Chondrocyte (in vitro differentiated cells): Measurements from ENCODE around the gene DENND5A. TPM values are rescaled to one million over a fixed set of nuclear protein-coding genes. Genes with fewer than 3 reads are reported as not detected.
A peak's percentile ranks its signal among the peaks of the same experiment; 100 is the strongest.
"Not testable (repeated sequence)": the region's sequence is repeated elsewhere in the genome, so short reads cannot be mapped to it uniquely, and the experiment has no call there.

Experiments used
- DNase-seq: peaks from one replicate; pipeline ENCODE4 v3.0.0; 2021; ENCODE audit warnings: mixed read lengths, low spot score
- H3K27ac Mint-ChIP-seq: one replicate; pipeline ENCODE4 v1.8.0; 2021; ENCODE audit warnings: mild to moderate bottlenecking, moderate library complexity, mixed read lengths; ENCODE audit not compliant: unreplicated experiment
- H3K27me3 Mint-ChIP-seq: 2 replicates; pipeline ENCODE4 v1.8.0; 2021; ENCODE audit warnings: low read depth, mixed read lengths
- H3K36me3 Mint-ChIP-seq: 2 replicates; pipeline ENCODE4 v1.8.0; 2021; ENCODE audit warnings: low read depth, mixed read lengths
- H3K4me1 Mint-ChIP-seq: 2 replicates; pipeline ENCODE4 v1.8.0; 2021; ENCODE audit warnings: low read depth, mild to moderate bottlenecking, mixed read lengths
- H3K4me3 Mint-ChIP-seq: one replicate; pipeline ENCODE4 v1.8.0; 2021; ENCODE audit warnings: mild to moderate bottlenecking, moderate library complexity, mixed read lengths; ENCODE audit not compliant: unreplicated experiment
- H3K9me3 Mint-ChIP-seq: 2 replicates; pipeline ENCODE4 v1.8.0; 2021; ENCODE audit warnings: low read depth, mixed read lengths
- total RNA-seq: library from RNA; stranded (reverse); gene quantifications from 3 replicates; pipeline ENCODE4 v1.2.1, GENCODE V29; 2021
- TF ChIP-seq, protein P1 (sequence below): fragments of 200-600 bp; sonication (generic); IDR thresholded peaks from 2 replicates; pipeline ENCODE4 v1.5.0; 2021; ENCODE audit warnings: antibody characterized with exemption, mild to moderate bottlenecking, moderate library complexity

Gene DENND5A
- total RNA-seq, 1 donor from 2014 or later = 111 TPM

DNA sequence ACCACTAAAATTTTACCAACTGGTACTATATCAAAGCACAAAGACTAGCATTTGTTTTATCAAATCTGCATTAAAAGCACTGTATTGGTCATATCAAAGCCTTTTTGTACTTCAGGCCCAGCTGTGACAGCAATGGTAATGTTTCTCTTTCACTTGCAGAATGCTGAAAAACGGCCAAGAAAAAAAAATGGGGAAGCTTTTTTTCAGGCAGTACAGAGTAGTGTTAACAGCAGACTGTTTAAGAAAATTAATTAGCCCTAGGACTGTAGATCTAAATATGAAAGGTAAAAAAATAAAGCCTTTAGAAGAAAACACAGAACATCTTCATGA, 33.3 kb downstream of the DENND5A start:
- no peak for DNase-seq
- H3K4me1 Mint-ChIP-seq = peaks cover 48% of the 10 kb centered on the region
- no peaks in the 10 kb centered on the region for H3K27me3 Mint-ChIP-seq
- no peaks in the 10 kb centered on the region for H3K9me3 Mint-ChIP-seq
- peak overlapping the region; percentile 92 for H3K27ac Mint-ChIP-seq
- peak overlapping the region; percentile 55 for H3K4me3 Mint-ChIP-seq
- no peaks in the 10 kb centered on the region for H3K36me3 Mint-ChIP-seq
- TF ChIP-seq, protein P1, sequence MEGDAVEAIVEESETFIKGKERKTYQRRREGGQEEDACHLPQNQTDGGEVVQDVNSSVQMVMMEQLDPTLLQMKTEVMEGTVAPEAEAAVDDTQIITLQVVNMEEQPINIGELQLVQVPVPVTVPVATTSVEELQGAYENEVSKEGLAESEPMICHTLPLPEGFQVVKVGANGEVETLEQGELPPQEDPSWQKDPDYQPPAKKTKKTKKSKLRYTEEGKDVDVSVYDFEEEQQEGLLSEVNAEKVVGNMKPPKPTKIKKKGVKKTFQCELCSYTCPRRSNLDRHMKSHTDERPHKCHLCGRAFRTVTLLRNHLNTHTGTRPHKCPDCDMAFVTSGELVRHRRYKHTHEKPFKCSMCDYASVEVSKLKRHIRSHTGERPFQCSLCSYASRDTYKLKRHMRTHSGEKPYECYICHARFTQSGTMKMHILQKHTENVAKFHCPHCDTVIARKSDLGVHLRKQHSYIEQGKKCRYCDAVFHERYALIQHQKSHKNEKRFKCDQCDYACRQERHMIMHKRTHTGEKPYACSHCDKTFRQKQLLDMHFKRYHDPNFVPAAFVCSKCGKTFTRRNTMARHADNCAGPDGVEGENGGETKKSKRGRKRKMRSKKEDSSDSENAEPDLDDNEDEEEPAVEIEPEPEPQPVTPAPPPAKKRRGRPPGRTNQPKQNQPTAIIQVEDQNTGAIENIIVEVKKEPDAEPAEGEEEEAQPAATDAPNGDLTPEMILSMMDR = no peak

DNA sequence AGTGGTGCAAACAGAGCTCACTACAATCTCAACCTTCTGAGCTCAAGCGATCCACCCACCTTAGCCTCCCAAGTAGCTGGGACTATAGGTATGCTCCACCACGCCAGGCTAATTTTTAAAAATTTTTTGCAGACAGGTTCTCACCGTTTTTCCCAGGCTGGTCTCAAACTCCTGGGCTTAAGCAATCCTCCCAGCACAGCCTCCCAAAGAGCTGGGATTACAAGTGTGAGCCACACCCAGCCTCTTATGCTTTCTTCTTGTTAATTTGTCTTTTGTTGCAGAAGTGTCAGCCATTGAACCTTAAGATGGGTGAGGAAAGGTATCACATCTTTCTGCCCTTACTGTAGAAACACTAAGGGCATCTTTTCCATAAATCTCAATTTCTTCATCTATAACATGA, 34.9 kb downstream of the DENND5A start:
- no peak for DNase-seq
- no peak overlapping the region for H3K4me3 Mint-ChIP-seq
- H3K27ac Mint-ChIP-seq = peak overlapping the region; percentile 92
- H3K36me3 Mint-ChIP-seq = no peaks in the 10 kb centered on the region
- H3K27me3 Mint-ChIP-seq = no peaks in the 10 kb centered on the region
- H3K9me3 Mint-ChIP-seq = no peaks in the 10 kb centered on the region
- H3K4me1 Mint-ChIP-seq = peaks cover 59% of the 10 kb centered on the region
- TF ChIP-seq, protein P1 = no peak

DNA sequence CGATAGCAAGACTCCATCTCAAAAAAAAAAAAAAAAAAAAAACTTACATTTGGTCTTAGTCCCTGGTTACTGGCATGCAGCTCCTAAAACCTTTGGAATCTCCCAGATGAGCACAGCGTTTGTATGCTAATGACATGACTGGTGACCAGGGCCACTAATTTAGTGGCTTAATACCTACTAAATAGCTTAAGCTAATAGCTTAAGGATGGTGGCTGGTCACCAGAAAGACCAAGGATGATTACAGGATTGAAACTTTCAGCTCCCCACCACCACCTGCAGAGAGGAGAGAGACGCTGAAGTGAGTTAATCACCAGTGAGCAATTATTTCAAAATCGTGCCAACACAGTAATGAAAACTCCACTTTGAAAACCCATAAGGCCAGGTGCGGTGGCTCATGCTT, 37.1 kb downstream of the DENND5A start:
- TF ChIP-seq, protein P1 = no peak
- DNase-seq = no peak
- Mint-ChIP-seq H3K36me3 (no peaks in the 10 kb centered on the region), H3K27me3 (no peaks in the 10 kb centered on the region), H3K9me3 (no peaks in the 10 kb centered on the region), H3K4me3 (no peak overlapping the region), H3K27ac (no peak overlapping the region), H3K4me1 (peaks cover 61% of the 10 kb centered on the region)

DNA sequence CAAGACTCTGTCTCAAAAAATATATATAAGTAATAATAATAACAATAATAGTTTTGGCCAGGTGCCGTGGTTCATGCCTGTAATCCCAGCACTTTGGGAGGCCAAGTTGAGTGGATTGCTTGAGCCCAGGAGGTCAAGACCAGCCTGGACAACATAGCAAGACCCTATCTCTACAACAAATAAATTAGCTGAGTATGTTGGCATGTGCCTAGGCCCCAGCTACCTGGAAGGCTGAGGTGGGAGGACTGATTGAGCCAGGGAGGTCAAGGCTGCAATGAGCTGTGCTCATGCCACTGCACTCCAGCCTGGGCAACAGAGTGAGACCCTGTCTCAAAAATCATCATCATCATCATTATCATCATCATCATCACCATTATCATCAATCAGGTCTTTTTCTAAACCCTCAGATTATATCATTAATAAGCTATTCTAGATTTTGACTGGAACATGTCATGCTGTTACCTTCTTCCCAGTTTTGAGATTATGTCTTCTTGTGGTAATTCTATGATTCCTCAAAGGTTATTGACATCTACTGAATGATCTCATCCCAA, 39.3 kb downstream of the DENND5A start:
- H3K9me3 Mint-ChIP-seq = no peaks in the 10 kb centered on the region
- no peaks in the 10 kb centered on the region for H3K27me3 Mint-ChIP-seq

DNA sequence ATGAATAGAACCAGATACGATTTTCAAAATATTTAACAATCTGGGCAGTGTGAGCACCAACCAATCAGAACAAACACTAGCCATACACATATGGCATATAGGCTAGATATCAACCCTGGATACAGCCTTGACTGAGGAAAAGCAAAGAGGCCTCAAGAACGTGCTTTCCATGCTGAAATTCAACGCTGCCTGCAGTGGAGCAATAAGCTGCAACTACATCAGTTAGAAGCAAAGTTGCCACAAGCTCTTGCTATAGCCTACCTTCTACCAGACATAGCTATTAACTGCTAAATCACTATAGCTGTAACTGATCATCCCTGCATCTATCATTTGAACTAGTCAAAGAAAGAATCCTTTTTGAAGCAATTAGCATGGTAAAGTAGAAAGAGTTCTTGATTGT, 42.5 kb downstream of the DENND5A start:
- TF ChIP-seq, protein P1 = no peak
- Mint-ChIP-seq H3K9me3 (no peaks in the 10 kb centered on the region), H3K4me3 (no peak overlapping the region), H3K27ac (no peak overlapping the region), H3K36me3 (no peaks in the 10 kb centered on the region), H3K4me1 (peaks cover 33% of the 10 kb centered on the region), H3K27me3 (no peaks in the 10 kb centered on the region)
- no peak for DNase-seq

More for the DNA sequence above, 39.3 kb downstream of the DENND5A start:
- no peak overlapping the region for H3K4me3 Mint-ChIP-seq
- no peak for DNase-seq
- H3K4me1 Mint-ChIP-seq = peaks cover 39% of the 10 kb centered on the region
- TF ChIP-seq, protein P1 = no peak
- no peaks in the 10 kb centered on the region for H3K36me3 Mint-ChIP-seq
- H3K27ac Mint-ChIP-seq = no peak overlapping the region

DNA sequence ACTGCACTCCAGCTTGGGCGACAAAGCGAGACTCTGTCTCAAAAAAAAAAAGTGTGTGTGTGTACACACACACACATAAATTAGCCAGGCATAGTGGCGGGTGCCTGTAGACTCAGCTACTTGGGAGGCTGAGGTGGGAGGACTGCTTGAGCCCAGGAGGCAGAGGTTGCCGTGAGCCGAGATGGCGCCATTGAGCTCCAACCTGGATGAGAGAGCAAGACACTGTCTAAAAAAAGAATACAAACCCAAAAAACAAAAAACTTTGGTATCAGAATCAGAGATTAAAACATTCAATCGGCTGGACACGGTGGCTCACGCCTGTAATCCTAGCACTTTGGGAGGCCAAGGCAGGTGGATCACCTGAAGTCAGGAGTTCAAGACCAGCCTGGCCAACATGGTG, 44.3 kb downstream of the DENND5A start:
- not testable (repeated sequence) for DNase-seq, H3K4me3 Mint-ChIP-seq, H3K9me3 Mint-ChIP-seq, H3K36me3 Mint-ChIP-seq, H3K27me3 Mint-ChIP-seq
- peaks cover 24% of the 10 kb centered on the region for H3K4me1 Mint-ChIP-seq
- H3K27ac Mint-ChIP-seq = peak overlapping the region; percentile 32
